ENCODE measurements around the gene FOXJ3. TPM values are rescaled to one million over a fixed set of nuclear protein-coding genes. Genes with fewer than 3 reads are reported as not detected.

Gene FOXJ3
- total RNA-seq, 2 donors from 2014 or later = 67.3 to 79.4 TPM

GRCh38 chr1:42177541-42177981 lies 157.5 kb downstream of the FOXJ3 start:
- Mint-ChIP-seq H3K4me1 (peaks cover 37% of the 10 kb centered on the region), H3K27me3 (ENCODE audit: insufficient read depth) (no peaks in the 10 kb centered on the region), H3K27ac (peak overlapping the region; percentile 44), H3K36me3 (ENCODE audit: low read depth) (peaks cover 12% of the 10 kb centered on the region), H3K4me3 (no peak overlapping the region), H3K9me3 (no peaks in the 10 kb centered on the region)
- H3K36me3 ChIP-seq (ENCODE audit: control insufficient read depth, insufficient read depth, low read length) = peaks cover 31% of the 10 kb centered on the region
- H3K27ac ChIP-seq (ENCODE audit: low read depth, low read length) = no peak overlapping the region
- WGBS, 2 experiments (ENCODE audit: insufficient coverage in 1 of 2, insufficient read length in 1 of 2) = 93 to 100% methylated on average over 1 to 6 of the region's 6 CpGs
- no peaks in the 10 kb centered on the region for H3K9me3 ChIP-seq (ENCODE audit: control insufficient read depth, low read length)
- peaks cover 30% of the 10 kb centered on the region for H3K4me1 ChIP-seq (ENCODE audit: control insufficient read depth, insufficient read depth, low read length)
- no peak overlapping the region for H3K9ac ChIP-seq (ENCODE audit: extremely low read depth, low read length, poor library complexity, severe bottlenecking)
- DNase-seq = peak; percentile 45
- H3K4me3 ChIP-seq (ENCODE audit: low read length) = no peak overlapping the region
- TF ChIP-seq, protein P1, sequence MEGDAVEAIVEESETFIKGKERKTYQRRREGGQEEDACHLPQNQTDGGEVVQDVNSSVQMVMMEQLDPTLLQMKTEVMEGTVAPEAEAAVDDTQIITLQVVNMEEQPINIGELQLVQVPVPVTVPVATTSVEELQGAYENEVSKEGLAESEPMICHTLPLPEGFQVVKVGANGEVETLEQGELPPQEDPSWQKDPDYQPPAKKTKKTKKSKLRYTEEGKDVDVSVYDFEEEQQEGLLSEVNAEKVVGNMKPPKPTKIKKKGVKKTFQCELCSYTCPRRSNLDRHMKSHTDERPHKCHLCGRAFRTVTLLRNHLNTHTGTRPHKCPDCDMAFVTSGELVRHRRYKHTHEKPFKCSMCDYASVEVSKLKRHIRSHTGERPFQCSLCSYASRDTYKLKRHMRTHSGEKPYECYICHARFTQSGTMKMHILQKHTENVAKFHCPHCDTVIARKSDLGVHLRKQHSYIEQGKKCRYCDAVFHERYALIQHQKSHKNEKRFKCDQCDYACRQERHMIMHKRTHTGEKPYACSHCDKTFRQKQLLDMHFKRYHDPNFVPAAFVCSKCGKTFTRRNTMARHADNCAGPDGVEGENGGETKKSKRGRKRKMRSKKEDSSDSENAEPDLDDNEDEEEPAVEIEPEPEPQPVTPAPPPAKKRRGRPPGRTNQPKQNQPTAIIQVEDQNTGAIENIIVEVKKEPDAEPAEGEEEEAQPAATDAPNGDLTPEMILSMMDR (conservative IDR thresholded peaks at IDR 0.05) = no peak
- no peaks in the 10 kb centered on the region for H3K27me3 ChIP-seq (ENCODE audit: control insufficient read depth, insufficient read depth, low read length, poor library complexity, severe bottlenecking)

DNA sequence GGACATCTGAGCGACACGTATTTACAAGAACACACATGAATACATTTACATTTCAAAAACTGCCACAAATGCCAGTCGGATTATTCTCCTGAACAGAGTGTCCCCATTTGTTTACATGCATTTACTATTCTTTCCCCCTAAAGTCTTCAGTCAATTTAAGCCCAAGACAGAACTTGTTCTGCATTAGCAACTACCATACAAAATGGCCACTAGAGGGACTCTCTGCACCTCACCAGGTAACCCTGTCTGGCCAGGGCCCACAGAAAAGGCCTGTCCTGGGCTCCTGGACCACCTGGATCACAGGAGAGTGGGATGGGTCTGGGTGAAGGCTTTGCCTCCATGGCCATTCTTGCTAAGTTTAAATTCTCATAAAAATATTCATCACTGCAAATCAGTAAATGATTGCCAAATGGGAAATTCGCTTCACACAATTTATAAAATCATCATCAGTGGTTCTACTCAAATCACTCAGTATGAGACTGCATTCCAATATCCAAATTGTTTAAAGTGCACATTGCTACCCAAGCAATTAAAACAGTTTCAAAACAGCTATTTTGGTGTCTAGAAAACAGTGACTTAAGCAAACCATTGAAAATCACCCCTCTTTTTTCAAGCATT lies 158.0 kb downstream of the FOXJ3 start:
- no peaks in the 10 kb centered on the region for H3K27me3 ChIP-seq (ENCODE audit: control insufficient read depth, insufficient read depth, low read length, poor library complexity, severe bottlenecking)
- peak; percentile 78 for DNase-seq
- H3K36me3 ChIP-seq (ENCODE audit: control insufficient read depth, insufficient read depth, low read length) = peaks cover 27% of the 10 kb centered on the region
- WGBS, 2 experiments (ENCODE audit: insufficient coverage in 1 of 2, insufficient read length in 1 of 2) = 74 to 75% methylated on average over 4 of the region's 4 CpGs
- H3K4me1 Mint-ChIP-seq = peaks cover 43% of the 10 kb centered on the region
- H3K36me3 Mint-ChIP-seq (ENCODE audit: low read depth) = peaks cover 9% of the 10 kb centered on the region
- H3K9me3 Mint-ChIP-seq = no peaks in the 10 kb centered on the region
- no peak overlapping the region for H3K27ac ChIP-seq (ENCODE audit: low read depth, low read length)
- H3K27ac Mint-ChIP-seq = no peak overlapping the region
- peaks cover 32% of the 10 kb centered on the region for H3K4me1 ChIP-seq (ENCODE audit: control insufficient read depth, insufficient read depth, low read length)
- H3K4me3 Mint-ChIP-seq = no peak overlapping the region
- no peaks in the 10 kb centered on the region for H3K27me3 Mint-ChIP-seq (ENCODE audit: insufficient read depth)
- H3K4me3 ChIP-seq (ENCODE audit: low read length) = no peak overlapping the region
- no peak overlapping the region for H3K9ac ChIP-seq (ENCODE audit: extremely low read depth, low read length, poor library complexity, severe bottlenecking)
- H3K9me3 ChIP-seq (ENCODE audit: control insufficient read depth, low read length) = no peaks in the 10 kb centered on the region
- TF ChIP-seq, protein P1 (conservative IDR thresholded peaks at IDR 0.05) = peak; percentile 96

DNA sequence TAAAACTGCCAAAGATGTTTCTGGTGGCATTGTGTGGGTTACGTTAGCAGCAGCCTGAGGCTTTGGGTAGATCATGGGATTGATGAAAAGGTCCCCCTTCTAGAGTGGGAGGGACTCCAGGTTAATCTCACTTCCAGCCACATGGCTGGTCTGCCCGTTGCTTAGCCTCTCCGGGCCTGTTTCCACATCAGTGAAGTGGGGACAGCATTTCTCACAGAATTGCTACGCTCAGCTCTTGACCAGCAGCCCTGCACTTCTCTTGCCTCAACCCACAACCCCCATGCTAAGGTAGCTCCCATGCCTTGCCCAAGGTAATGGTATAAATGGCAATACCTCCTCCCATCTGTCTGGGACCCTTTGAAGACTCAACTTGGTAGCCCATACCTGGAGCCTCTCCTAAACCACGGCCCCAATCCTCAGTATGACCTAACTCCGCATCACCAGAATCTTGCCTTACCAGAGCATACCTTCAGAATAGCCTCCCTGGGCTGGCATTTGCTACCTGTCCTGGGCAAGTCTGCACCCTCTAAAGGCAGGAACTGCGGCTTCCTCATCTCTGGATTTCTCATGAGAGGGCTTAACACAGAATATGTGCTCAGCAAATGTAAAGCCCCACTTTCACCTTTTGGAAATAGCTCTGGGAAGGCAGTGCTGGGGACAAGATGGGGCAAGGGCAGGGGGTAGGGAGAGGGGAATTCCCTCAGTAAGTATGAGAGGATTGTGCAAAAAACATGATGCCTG lies 159.6 kb downstream of the FOXJ3 start:
- Histone ChIP-seq H3K27me3 (ENCODE audit: control insufficient read depth, insufficient read depth, low read length, poor library complexity, severe bottlenecking) (no peaks in the 10 kb centered on the region), H3K27ac (ENCODE audit: low read depth, low read length) (no peak overlapping the region), H3K9ac (ENCODE audit: extremely low read depth, low read length, poor library complexity, severe bottlenecking) (no peak overlapping the region), H3K36me3 (ENCODE audit: control insufficient read depth, insufficient read depth, low read length) (peaks cover 23% of the 10 kb centered on the region), H3K4me1 (ENCODE audit: control insufficient read depth, insufficient read depth, low read length) (peaks cover 27% of the 10 kb centered on the region), H3K4me3 (ENCODE audit: low read length) (no peak overlapping the region), H3K9me3 (ENCODE audit: control insufficient read depth, low read length) (no peaks in the 10 kb centered on the region)
- Mint-ChIP-seq H3K9me3 (no peaks in the 10 kb centered on the region), H3K4me1 (peaks cover 41% of the 10 kb centered on the region), H3K36me3 (ENCODE audit: low read depth) (peaks cover 4% of the 10 kb centered on the region), H3K27ac (no peak overlapping the region), H3K4me3 (no peak overlapping the region), H3K27me3 (ENCODE audit: insufficient read depth) (no peaks in the 10 kb centered on the region)
- no peak for DNase-seq
- 95% methylated on average over 6 to 7 of the region's 7 CpGs for whole genome bisulfite sequencing, 2 experiments (ENCODE audit: insufficient coverage in 1 of 2, insufficient read length in 1 of 2)
- TF ChIP-seq, protein P1 (conservative IDR thresholded peaks at IDR 0.05) = no peak

Measured in endodermal cell (in vitro differentiated cells).